HS-5 (cell line): ENCODE results near the gene MDFI.

Experiments
- DNase-seq: peaks from one replicate; pipeline ENCODE4 v3.0.0-alpha.2; 2012; ENCODE audit warnings: low read depth

MDFI gene, protein sequence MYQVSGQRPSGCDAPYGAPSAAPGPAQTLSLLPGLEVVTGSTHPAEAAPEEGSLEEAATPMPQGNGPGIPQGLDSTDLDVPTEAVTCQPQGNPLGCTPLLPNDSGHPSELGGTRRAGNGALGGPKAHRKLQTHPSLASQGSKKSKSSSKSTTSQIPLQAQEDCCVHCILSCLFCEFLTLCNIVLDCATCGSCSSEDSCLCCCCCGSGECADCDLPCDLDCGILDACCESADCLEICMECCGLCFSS

DNA sequence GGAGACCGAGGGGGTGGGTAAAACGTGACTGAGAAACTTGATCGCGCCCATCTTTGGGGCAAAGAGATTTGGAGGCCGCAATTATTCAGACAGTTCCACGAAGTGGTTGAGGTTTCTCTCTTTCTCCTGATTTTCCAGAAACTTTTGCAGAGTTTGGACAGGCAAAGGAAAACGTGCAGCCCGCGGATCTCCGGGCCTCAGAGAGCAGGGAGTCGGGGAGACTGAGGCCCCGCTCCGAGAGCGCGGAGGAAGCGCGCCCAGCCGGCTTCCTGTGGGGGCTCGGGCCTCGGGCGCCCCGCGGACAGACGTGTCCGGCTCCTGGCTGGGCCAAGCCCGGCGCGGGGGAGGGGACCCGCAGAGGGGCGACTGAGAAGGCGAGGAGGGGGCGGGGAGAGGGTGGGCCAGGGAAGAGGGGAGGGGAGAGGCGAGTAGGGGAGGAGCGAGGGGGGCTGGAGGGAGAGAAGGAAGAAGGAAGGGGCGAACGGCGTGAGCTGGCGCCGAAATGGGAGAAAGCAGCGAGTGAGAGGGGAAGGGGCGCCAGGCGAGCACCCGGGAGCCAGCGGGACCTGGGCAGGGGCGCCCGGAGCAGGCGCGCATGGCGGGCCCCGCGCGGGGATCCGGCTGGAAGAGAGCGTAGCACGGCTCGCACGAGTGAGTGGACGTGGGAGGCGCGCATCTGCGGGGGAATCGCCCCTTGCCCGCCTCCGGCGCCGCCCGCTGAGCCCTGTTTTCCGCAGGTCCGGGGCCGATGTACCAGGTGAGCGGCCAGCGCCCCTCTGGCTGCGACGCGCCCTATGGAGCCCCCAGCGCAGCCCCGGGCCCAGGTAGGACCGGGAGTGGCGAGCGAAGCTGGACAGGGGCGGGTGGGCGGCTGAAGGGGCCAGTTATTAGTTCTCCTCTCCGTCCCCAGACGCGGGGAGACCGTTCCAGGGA lies at the start of gene MDFI:
Gene MDFI, plus strand, starts transcription at position 467 of the 933 bp plus-strand sequence. Its CDS starts 282 bp downstream, at position 749.
- DNase-seq: no peak

DNA sequence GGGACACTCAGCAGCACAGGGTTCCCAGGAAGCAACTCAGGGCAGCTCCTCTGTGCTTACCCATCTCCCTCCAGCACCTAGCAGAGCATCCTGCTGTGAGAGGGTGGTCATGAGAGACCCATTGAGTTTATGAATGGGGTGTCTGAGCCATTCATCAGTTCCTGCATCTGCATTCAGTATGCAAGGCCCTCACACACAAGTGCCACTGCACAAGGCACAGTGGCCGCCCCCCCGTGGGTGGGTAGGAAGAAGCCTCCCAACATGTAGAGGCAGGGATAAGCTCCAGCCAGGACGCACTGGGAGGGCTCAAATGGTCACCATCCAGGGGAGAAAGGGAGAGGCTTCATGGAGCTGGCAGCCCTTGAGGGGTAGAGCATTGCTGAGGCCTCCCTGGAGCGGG lies 49.0 kb upstream of the MDFI start:
- DNase-seq: no peak

GRCh38 chr6:41589636-41590622 lies 48.3 kb upstream of the MDFI start:
- DNase-seq: no peak

- DNase-seq: no peak
Measured at GRCh38 chr6:41591122-41591521, 47.1 kb upstream of the MDFI start.

- no peak for DNase-seq
Measured at GRCh38 chr6:41591859-41592502, 46.3 kb upstream of the MDFI start.

GRCh38 chr6:41593406-41593805 lies 44.9 kb upstream of the MDFI start:
- DNase-seq: no peak

DNA sequence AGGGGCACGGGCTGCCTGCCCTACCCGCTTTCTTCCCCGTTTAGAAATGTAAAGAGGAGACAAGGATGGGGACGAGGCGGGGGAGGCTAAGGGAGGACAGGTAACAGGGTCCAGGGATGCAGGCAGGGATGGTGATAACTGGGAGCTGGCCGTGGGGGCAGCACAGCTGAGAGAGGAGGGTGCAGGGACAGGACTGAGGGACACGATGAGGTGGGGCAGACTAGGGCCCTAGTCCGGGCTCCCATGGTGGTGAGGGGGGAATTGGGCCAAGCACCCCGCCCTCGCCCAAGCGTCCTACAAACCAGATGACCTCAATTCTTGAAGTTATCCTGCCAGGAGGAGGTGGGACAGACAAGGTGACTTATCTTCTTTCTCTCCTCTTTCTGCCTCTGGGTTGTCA lies 44.4 kb upstream of the MDFI start:
- DNase-seq: no peak

GRCh38 chr6:41594326-41594725 lies 43.9 kb upstream of the MDFI start:
- no peak for DNase-seq

DNA sequence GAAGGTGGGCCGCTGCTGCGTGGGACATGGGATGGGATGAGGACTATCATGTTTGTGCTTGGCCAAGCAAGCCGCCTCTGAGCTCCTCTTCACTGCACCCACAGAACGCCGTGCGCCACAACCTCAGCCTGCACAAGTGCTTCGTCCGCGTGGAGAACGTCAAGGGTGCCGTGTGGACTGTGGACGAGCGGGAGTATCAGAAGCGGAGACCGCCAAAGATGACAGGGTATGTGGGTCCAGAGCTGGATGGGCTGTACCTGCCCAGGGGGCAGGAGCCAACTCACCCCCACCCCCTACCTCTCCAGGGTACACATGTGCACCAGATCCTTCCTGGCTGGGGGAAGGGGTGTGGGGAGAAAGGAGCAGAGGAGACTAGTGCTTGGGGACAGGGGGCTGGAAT lies 43.5 kb upstream of the MDFI start:
- no peak for DNase-seq

GRCh38 chr6:41595166-41595565 lies 43.1 kb upstream of the MDFI start:
- no peak for DNase-seq

- no peak for DNase-seq
Measured at GRCh38 chr6:41596096-41596685, 42.1 kb upstream of the MDFI start.

GRCh38 chr6:41596807-41597206 lies 41.5 kb upstream of the MDFI start:
- no peak for DNase-seq

DNA sequence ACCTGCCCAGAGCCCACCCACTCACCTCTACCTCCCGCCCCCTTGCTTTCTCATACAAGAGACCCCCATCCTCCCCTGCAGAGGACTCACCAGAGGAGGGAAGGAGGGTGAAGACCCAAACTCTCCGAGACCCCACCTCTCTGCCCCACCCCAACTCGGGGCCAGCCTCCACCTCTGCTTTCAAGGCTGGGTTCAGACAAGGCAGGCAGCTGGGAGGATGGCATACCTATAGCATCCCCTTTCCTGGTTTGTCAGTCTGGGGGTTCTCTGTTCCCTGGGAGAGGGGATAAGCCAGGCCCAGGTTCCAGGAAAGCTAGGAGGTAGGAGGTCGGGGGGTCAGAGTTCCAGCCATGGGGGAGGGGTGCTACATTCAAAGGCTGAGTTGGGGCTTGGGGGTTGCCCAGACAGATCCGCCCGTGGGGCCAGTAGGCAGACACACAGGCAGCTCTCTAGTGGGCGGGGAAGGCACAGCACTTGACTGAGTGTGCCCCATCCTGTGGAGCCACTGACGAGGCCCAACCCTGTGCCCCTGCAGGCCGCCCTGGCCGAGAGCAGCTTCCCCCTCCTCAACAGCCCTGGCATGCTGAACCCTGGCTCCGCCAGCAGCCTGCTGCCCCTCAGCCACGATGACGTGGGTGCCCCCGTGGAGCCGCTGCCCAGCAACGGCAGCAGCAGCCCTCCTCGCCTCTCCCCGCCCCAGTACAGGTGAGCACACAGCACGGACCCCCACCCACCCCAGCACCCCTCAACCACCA lies 40.8 kb upstream of the MDFI start:
- DNase-seq: no peak

GRCh38 chr6:41598670-41599014 lies 39.6 kb upstream of the MDFI start:
- DNase-seq: no peak

GRCh38 chr6:41599015-41599851 lies 39.0 kb upstream of the MDFI start:
- DNase-seq: no peak

DNA sequence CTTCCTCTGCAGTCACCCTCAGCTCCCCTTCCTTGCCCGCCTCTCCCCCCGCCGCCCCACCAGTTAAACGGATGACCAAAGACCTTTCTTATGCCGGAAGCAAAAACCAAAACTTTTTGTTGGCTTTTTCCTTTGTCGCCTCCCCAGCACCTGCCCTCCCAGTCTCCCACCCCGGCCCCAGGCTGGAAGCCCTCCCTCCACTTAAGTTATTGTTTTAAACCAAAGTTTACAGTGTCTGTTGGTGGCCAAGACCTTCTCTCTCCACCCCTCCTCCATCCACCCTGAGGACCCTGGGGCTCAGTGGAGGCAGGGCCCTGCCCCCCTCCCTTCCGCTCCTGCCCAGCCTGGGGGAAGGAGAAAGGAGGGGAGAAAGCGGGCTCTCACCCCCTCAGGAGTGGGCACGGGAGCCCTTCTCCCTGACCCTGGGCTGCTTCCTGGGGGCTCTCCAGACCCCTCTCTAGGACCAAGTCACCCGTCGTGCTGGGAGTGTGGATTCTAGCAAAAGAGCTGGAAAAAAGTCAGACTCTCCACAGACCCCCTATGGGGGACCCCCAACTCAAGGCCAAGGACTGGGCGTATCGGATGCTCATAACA lies 38.3 kb upstream of the MDFI start:
- no peak for DNase-seq

DNA sequence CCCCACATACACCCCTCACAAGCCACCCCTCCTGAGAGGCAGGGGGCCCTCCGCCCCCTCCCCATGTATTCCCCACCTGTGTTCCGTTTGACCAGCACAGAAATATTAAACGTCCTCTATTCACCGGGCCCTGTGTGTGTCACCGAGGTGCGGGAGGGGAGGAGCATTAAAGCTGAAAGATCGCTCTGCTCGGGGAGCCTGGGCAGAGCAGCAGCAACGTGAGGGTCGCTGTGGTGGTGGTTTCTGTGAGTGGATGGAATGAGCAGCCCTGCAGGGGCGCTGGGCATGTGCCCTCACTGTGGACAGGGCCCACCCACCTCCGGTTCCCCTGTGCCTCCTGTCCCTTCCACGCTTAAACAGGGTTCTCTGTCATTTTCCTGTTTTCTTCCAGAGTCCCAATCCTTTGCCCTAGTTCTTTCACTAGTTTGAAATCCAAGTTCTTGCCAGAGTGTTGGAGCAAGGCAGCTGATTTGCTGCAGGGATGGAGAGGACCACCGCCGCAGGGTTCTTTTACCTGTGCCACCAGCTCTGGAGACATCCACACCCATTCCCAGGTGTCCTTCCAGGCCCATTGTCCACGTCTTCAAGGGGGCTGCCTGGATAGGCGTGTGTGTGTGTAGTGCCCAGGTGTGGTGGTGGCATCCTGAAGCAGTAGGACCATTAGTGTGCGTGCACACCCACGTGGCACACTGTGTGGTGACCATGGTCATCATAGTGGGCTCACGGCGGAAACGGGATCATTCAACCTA lies 37.6 kb upstream of the MDFI start:
- no peak for DNase-seq

DNA sequence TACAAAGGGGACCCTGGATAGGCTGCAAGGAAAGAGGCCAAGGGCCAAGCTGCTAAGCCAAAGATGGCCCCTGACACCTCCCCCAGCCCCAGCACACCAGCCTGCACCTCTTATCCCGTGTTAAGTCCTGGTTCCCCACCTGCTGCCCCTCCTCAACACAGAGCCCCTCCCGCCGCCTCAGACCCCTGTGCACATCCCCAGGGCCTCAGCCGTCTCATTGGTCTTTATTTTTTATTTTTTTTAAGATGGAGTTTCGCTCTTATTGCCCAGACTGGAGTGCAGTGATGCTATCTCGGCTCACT lies 37.1 kb upstream of the MDFI start:
- DNase-seq: no peak

GRCh38 chr6:41602422-41602743 lies 35.9 kb upstream of the MDFI start:
- DNase-seq: no peak
